Measurements from ENCODE around the gene MSRB3. TPM values are rescaled to one million over a fixed set of nuclear protein-coding genes. Genes with fewer than 3 reads are reported as not detected.

MSRB3 gene
- total RNA-seq, 1 donor from 2014 or later, result 47.3 TPM

GRCh38 chr12:65368055-65368454 lies 89.6 kb downstream of the MSRB3 start:
- Histone ChIP-seq H3K4me3 (no peak overlapping the region), H3K9me3 (no peaks in the 10 kb centered on the region), H3K27me3 (ENCODE audit: low read depth) (no peaks in the 10 kb centered on the region), H3K36me3 (no peaks in the 10 kb centered on the region), H3K27ac (no peak overlapping the region), H3K4me1 (no peaks in the 10 kb centered on the region)
- DNase-seq (no peak), ATAC-seq (no peak)
- TF ChIP-seq CTCF (IDR thresholded peaks at IDR 0.05), result no peak
- intact Hi-C loops (cut with DNase I), result no loop called here

GRCh38 chr12:65372574-65372973 lies 94.1 kb downstream of the MSRB3 start:
- Histone ChIP-seq H3K9me3 (no peaks in the 10 kb centered on the region), H3K27ac (no peak overlapping the region), H3K4me1 (no peaks in the 10 kb centered on the region), H3K27me3 (ENCODE audit: low read depth) (no peaks in the 10 kb centered on the region), H3K4me3 (no peak overlapping the region), H3K36me3 (no peaks in the 10 kb centered on the region)
- DNase-seq (no peak), ATAC-seq (no peak)
- intact Hi-C loops (cut with DNase I), result no loop called here
- no peak for TF ChIP-seq CTCF (IDR thresholded peaks at IDR 0.05)

- Histone ChIP-seq H3K36me3 (no peaks in the 10 kb centered on the region), H3K27ac (no peak overlapping the region), H3K9me3 (no peaks in the 10 kb centered on the region), H3K4me1 (no peaks in the 10 kb centered on the region), H3K27me3 (ENCODE audit: low read depth) (no peaks in the 10 kb centered on the region), H3K4me3 (no peak overlapping the region)
- TF ChIP-seq CTCF (IDR thresholded peaks at IDR 0.05), result no peak
- ATAC-seq (no peak), DNase-seq (no peak)
- intact Hi-C loops (cut with DNase I), result no loop called here
These were observed 105.8 kb downstream of the MSRB3 start for GRCh38 chr12:65384240-65384639.

GRCh38 chr12:65387396-65387795 lies 108.9 kb downstream of the MSRB3 start:
- no peaks in the 10 kb centered on the region for H3K4me1 ChIP-seq
- H3K36me3 ChIP-seq, result no peaks in the 10 kb centered on the region
- H3K27me3 ChIP-seq (ENCODE audit: low read depth), result no peaks in the 10 kb centered on the region
- no peak for TF ChIP-seq CTCF (IDR thresholded peaks at IDR 0.05)
- H3K9me3 ChIP-seq, result no peaks in the 10 kb centered on the region
- no peak overlapping the region for H3K27ac ChIP-seq
- intact Hi-C loops (cut with DNase I), result no loop called here
- DNase-seq (no peak), ATAC-seq (no peak)
- no peak overlapping the region for H3K4me3 ChIP-seq

- no peak for DNase-seq
- Histone ChIP-seq H3K27me3 (ENCODE audit: low read depth) (no peaks in the 10 kb centered on the region), H3K27ac (no peak overlapping the region), H3K36me3 (no peaks in the 10 kb centered on the region), H3K9me3 (peaks cover 3% of the 10 kb centered on the region), H3K4me1 (no peaks in the 10 kb centered on the region), H3K4me3 (no peak overlapping the region)
- no peak for ATAC-seq
- no peak for TF ChIP-seq CTCF (IDR thresholded peaks at IDR 0.05)
- intact Hi-C loops (cut with DNase I), result no loop called here
These were observed 111.0 kb downstream of the MSRB3 start for GRCh38 chr12:65389436-65389835.

- Histone ChIP-seq H3K27ac (no peak overlapping the region), H3K4me1 (no peaks in the 10 kb centered on the region), H3K36me3 (no peaks in the 10 kb centered on the region), H3K9me3 (peaks cover 14% of the 10 kb centered on the region), H3K27me3 (ENCODE audit: low read depth) (no peaks in the 10 kb centered on the region), H3K4me3 (no peak overlapping the region)
- TF ChIP-seq CTCF (IDR thresholded peaks at IDR 0.05), result no peak
- no peak for DNase-seq
- intact Hi-C loops (cut with DNase I), result no loop called here
- ATAC-seq, result no peak
These were observed 113.2 kb downstream of the MSRB3 start for GRCh38 chr12:65391711-65392110.

Data from lower lobe of right lung (tissue), 2 donors.